Breast epithelium (tissue), 4 donors: ENCODE measurements around the gene BEST1. TPM values are rescaled to one million over a fixed set of nuclear protein-coding genes. Genes with fewer than 3 reads are reported as not detected.

Source experiments
- DNase-seq, 2 donors: peaks; one replicate each; pipeline ENCODE4 v3.0.0-alpha.2; 2019; ENCODE audit warnings: low spot score in 2 of 2
- H3K27ac ChIP-seq, 2 donors: fragments of 200-600 bp; sonication (generic) in 1 of 2; one replicate each; pipeline ENCODE4 v1.5.1; 2016 to 2019; ENCODE audit warnings: mild to moderate bottlenecking in 1 of 2
- H3K27me3 ChIP-seq, 2 donors: fragments of 200-600 bp; sonication (generic) in 1 of 2; one replicate each; pipeline versions ENCODE4 v1.5.1 to v1.6.0; 2017 to 2019; ENCODE audit warnings: control low read depth in 1 of 2, mild to moderate bottlenecking in 1 of 2
- H3K36me3 ChIP-seq: fragments of 200-600 bp; one replicate; pipeline ENCODE4 v1.5.1; 2019
- H3K4me1 ChIP-seq, 2 donors: fragments of 200-600 bp; sonication (generic); one replicate each; pipeline ENCODE4 v1.5.1; 2016 to 2019; ENCODE audit warnings: control low read depth in 1 of 2
- H3K4me3 ChIP-seq, 3 donors: fragments of 200-600 bp; sonication (generic); 1 replicate in 2 of 3; 2 replicates in 1 of 3; pipeline ENCODE4 v1.5.1; 2016 to 2019; ENCODE audit warnings: mild to moderate bottlenecking in 3 of 3, moderate library complexity in 2 of 3
- H3K9me3 ChIP-seq, 2 donors: fragments of 200-600 bp; sonication (generic) in 1 of 2; one replicate each; pipeline ENCODE4 v1.5.1; 2016 to 2019; ENCODE audit warnings: control low read depth in 1 of 2
- CTCF ChIP-seq, 3 donors: fragments of 450-650 bp; IDR thresholded peaks; one replicate each; pipeline ENCODE4 v1.5.1; 2016 to 2017; ENCODE audit warnings: antibody characterized with exemption in 3 of 3, mild to moderate bottlenecking in 3 of 3, moderate library complexity in 3 of 3
- POLR2A ChIP-seq: fragments of 450-650 bp; IDR thresholded peaks from one replicate; pipeline ENCODE4 v1.6.1; 2016; ENCODE audit warnings: antibody characterized with exemption, mild to moderate bottlenecking, moderate library complexity
- POLR2AphosphoS5 ChIP-seq, 3 donors: sonication (generic); formaldehyde crosslinking; IDR thresholded peaks; one replicate each; pipeline ENCODE4 v1.6.1; 2017; ENCODE audit warnings: antibody characterized with exemption in 3 of 3
- intact Hi-C: fragments of 100-400 bp; cut with DNase I; formaldehyde crosslinking; loops from one replicate; pipeline ENCODE4 v1.15.1; 2023; ENCODE audit warnings: low total_unique reads
- total RNA-seq, 3 donors: library from RNA; depleted of rRNA; stranded (reverse); fragments of >200 nt; gene quantifications; one replicate each; pipeline ENCODE4 v1.1.0, GENCODE V29; 2016

The BEST1 gene
- total RNA-seq, 3 donors from 2014 or later, result 3.7 to 10.1 (median 5.9) TPM

- Histone ChIP-seq H3K27me3 (no peaks in the 10 kb centered on the region), H3K9me3 (no peaks in the 10 kb centered on the region), H3K4me1 (peaks cover 28% of the 10 kb centered on the region in 2 donors), H3K27ac (peak overlapping the region; percentile 98 to 100), H3K4me3 (peak overlapping the region; percentile 85 to 98 (median 89)), H3K36me3 (no peaks in the 10 kb centered on the region)
- DNase-seq, result peak; percentile 37 to 56
- intact Hi-C loops, result no loop called here
- TF ChIP-seq POLR2AphosphoS5 (IDR thresholded peaks at IDR 0.05) (peak in 1 of 3 donors; percentile 6), POLR2A (no peak), CTCF (IDR thresholded peaks at IDR 0.05) (no peak)
Measured at GRCh38 chr11:61967924-61968757, 18.0 kb downstream of the BEST1 start.

GRCh38 chr11:61968758-61969390 lies 18.7 kb downstream of the BEST1 start:
- no peak for TF ChIP-seq POLR2A
- no peak for TF ChIP-seq CTCF (IDR thresholded peaks at IDR 0.05)
- no peak for TF ChIP-seq POLR2AphosphoS5 (IDR thresholded peaks at IDR 0.05)
- H3K9me3 ChIP-seq, result no peaks in the 10 kb centered on the region
- intact Hi-C loops, result no loop called here
- peak overlapping the region; percentile 85 to 98 (median 89) for H3K4me3 ChIP-seq
- peaks cover 31 to 32% of the 10 kb centered on the region in 2 donors for H3K4me1 ChIP-seq
- H3K27me3 ChIP-seq, result no peaks in the 10 kb centered on the region
- H3K36me3 ChIP-seq, result no peaks in the 10 kb centered on the region
- DNase-seq, result peak; percentile 19 to 42
- H3K27ac ChIP-seq, result peak overlapping the region; percentile 98 to 100

- Histone ChIP-seq H3K4me3 (peak overlapping the region in 1 of 3 donors; percentile 85), H3K4me1 (peaks cover 30 to 34% of the 10 kb centered on the region in 2 donors), H3K36me3 (no peaks in the 10 kb centered on the region), H3K9me3 (no peaks in the 10 kb centered on the region), H3K27ac (peak overlapping the region; percentile 98 to 100), H3K27me3 (no peaks in the 10 kb centered on the region)
- no peak for DNase-seq
- TF ChIP-seq POLR2AphosphoS5 (IDR thresholded peaks at IDR 0.05) (no peak), CTCF (IDR thresholded peaks at IDR 0.05) (no peak), POLR2A (no peak)
- intact Hi-C loops, result no loop called here
Measured at GRCh38 chr11:61969391-61969758, 19.2 kb downstream of the BEST1 start.

GRCh38 chr11:61969838-61970662 lies 19.9 kb downstream of the BEST1 start:
- Histone ChIP-seq H3K9me3 (no peaks in the 10 kb centered on the region), H3K36me3 (no peaks in the 10 kb centered on the region), H3K27ac (peak overlapping the region; percentile 98 to 100), H3K27me3 (no peaks in the 10 kb centered on the region), H3K4me1 (peaks cover 30 to 40% of the 10 kb centered on the region in 2 donors), H3K4me3 (peak overlapping the region in 1 of 3 donors; percentile 4)
- no peak for DNase-seq
- intact Hi-C loops, result no loop called here
- no peak for TF ChIP-seq CTCF (IDR thresholded peaks at IDR 0.05)
- no peak for TF ChIP-seq POLR2A
- no peak for TF ChIP-seq POLR2AphosphoS5 (IDR thresholded peaks at IDR 0.05)
